Measurements from ENCODE around the gene CAMTA1.

Gene CAMTA1

GRCh38 chr1:6923416-6923815 lies 138.2 kb downstream of the CAMTA1 start:
- no peak for ATAC-seq
- no peak for TF ChIP-seq ZNF8 (CRISPR knock-in tag; IDR thresholded peaks at IDR 0.05)
- no peak for TF ChIP-seq ARNTL (CRISPR knock-in tag; IDR thresholded peaks at IDR 0.05; ENCODE audit: borderline replicate concordance, low read depth)
- TF ChIP-seq ZC3H10 (CRISPR knock-in tag; IDR thresholded peaks at IDR 0.05), result no peak
- no peak for TF ChIP-seq TOX (CRISPR knock-in tag; IDR thresholded peaks at IDR 0.05; ENCODE audit: borderline replicate concordance)
- TF ChIP-seq TCF4 (CRISPR knock-in tag; IDR thresholded peaks at IDR 0.05; ENCODE audit: borderline replicate concordance), result no peak
- TF ChIP-seq SNAI2 (CRISPR knock-in tag; IDR thresholded peaks at IDR 0.05), result no peak
- no peak for TF ChIP-seq OSR1 (CRISPR knock-in tag; IDR thresholded peaks at IDR 0.05)
- TF ChIP-seq ESRRG (CRISPR knock-in tag; IDR thresholded peaks at IDR 0.05), result no peak
- no peak for TF ChIP-seq RARB (CRISPR knock-in tag; IDR thresholded peaks at IDR 0.05)
- TF ChIP-seq ZFP3 (CRISPR knock-in tag; IDR thresholded peaks at IDR 0.05), result no peak
- TF ChIP-seq CREB5 (CRISPR knock-in tag; IDR thresholded peaks at IDR 0.05; ENCODE audit: low read depth), result no peak
- no peak for TF ChIP-seq BACH2 (CRISPR knock-in tag; IDR thresholded peaks at IDR 0.05; ENCODE audit: borderline replicate concordance)
- no peak for TF ChIP-seq ZFP30 (CRISPR knock-in tag; IDR thresholded peaks at IDR 0.05)
- TF ChIP-seq, protein P1, sequence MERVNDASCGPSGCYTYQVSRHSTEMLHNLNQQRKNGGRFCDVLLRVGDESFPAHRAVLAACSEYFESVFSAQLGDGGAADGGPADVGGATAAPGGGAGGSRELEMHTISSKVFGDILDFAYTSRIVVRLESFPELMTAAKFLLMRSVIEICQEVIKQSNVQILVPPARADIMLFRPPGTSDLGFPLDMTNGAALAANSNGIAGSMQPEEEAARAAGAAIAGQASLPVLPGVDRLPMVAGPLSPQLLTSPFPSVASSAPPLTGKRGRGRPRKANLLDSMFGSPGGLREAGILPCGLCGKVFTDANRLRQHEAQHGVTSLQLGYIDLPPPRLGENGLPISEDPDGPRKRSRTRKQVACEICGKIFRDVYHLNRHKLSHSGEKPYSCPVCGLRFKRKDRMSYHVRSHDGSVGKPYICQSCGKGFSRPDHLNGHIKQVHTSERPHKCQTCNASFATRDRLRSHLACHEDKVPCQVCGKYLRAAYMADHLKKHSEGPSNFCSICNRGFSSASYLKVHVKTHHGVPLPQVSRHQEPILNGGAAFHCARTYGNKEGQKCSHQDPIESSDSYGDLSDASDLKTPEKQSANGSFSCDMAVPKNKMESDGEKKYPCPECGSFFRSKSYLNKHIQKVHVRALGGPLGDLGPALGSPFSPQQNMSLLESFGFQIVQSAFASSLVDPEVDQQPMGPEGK (CRISPR knock-in tag; IDR thresholded peaks at IDR 0.05; ENCODE audit: borderline replicate concordance), result no peak
- no peak for TF ChIP-seq PPARA (CRISPR knock-in tag; IDR thresholded peaks at IDR 0.05; ENCODE audit: borderline replicate concordance)
- TF ChIP-seq POU6F1 (CRISPR knock-in tag; IDR thresholded peaks at IDR 0.05; ENCODE audit: borderline replicate concordance, low read depth), result no peak
- no peak for TF ChIP-seq GLIS3 (CRISPR knock-in tag; IDR thresholded peaks at IDR 0.05)

- ATAC-seq, result no peak
- TF ChIP-seq ZNF8 (CRISPR knock-in tag; IDR thresholded peaks at IDR 0.05) (no peak), CSDC2 (CRISPR knock-in tag; IDR thresholded peaks at IDR 0.05) (no peak), BACH2 (CRISPR knock-in tag; IDR thresholded peaks at IDR 0.05; ENCODE audit: borderline replicate concordance) (no peak), ARNTL (CRISPR knock-in tag; IDR thresholded peaks at IDR 0.05; ENCODE audit: borderline replicate concordance, low read depth) (no peak), GLIS3 (CRISPR knock-in tag; IDR thresholded peaks at IDR 0.05) (no peak), ZNF70 (CRISPR knock-in tag; IDR thresholded peaks at IDR 0.05) (no peak), ZNF565 (CRISPR knock-in tag; conservative IDR thresholded peaks at IDR 0.05; ENCODE audit: low read depth) (no peak), CSRNP3 (CRISPR knock-in tag; IDR thresholded peaks at IDR 0.05) (no peak), ISL1 (CRISPR knock-in tag; IDR thresholded peaks at IDR 0.05) (no peak), ZFP30 (CRISPR knock-in tag; IDR thresholded peaks at IDR 0.05) (no peak), ZFP3 (CRISPR knock-in tag; IDR thresholded peaks at IDR 0.05) (no peak), CREB5 (CRISPR knock-in tag; IDR thresholded peaks at IDR 0.05; ENCODE audit: low read depth) (no peak), SNAI2 (CRISPR knock-in tag; IDR thresholded peaks at IDR 0.05) (no peak), ZC3H10 (CRISPR knock-in tag; IDR thresholded peaks at IDR 0.05) (no peak), ESRRG (CRISPR knock-in tag; IDR thresholded peaks at IDR 0.05) (no peak), RARB (CRISPR knock-in tag; IDR thresholded peaks at IDR 0.05) (no peak), POU6F1 (CRISPR knock-in tag; IDR thresholded peaks at IDR 0.05; ENCODE audit: borderline replicate concordance, low read depth) (no peak), OSR1 (CRISPR knock-in tag; IDR thresholded peaks at IDR 0.05) (no peak)
- TF ChIP-seq, protein P2, sequence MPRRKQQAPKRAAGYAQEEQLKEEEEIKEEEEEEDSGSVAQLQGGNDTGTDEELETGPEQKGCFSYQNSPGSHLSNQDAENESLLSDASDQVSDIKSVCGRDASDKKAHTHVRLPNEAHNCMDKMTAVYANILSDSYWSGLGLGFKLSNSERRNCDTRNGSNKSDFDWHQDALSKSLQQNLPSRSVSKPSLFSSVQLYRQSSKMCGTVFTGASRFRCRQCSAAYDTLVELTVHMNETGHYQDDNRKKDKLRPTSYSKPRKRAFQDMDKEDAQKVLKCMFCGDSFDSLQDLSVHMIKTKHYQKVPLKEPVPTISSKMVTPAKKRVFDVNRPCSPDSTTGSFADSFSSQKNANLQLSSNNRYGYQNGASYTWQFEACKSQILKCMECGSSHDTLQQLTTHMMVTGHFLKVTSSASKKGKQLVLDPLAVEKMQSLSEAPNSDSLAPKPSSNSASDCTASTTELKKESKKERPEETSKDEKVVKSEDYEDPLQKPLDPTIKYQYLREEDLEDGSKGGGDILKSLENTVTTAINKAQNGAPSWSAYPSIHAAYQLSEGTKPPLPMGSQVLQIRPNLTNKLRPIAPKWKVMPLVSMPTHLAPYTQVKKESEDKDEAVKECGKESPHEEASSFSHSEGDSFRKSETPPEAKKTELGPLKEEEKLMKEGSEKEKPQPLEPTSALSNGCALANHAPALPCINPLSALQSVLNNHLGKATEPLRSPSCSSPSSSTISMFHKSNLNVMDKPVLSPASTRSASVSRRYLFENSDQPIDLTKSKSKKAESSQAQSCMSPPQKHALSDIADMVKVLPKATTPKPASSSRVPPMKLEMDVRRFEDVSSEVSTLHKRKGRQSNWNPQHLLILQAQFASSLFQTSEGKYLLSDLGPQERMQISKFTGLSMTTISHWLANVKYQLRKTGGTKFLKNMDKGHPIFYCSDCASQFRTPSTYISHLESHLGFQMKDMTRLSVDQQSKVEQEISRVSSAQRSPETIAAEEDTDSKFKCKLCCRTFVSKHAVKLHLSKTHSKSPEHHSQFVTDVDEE (CRISPR knock-in tag; IDR thresholded peaks at IDR 0.05), result no peak
- TF ChIP-seq, protein P1 (CRISPR knock-in tag; IDR thresholded peaks at IDR 0.05; ENCODE audit: borderline replicate concordance), result no peak
Observed at GRCh38 chr1:6923955-6924881, 139.0 kb downstream of the CAMTA1 start.
